Embryonic facial prominence (tissue), 1 donor: ENCODE results near the gene ACTL6B.

Experiments
- DNase-seq: peaks from one replicate; pipeline ENCODE4 v3.0.0-alpha.2; 2016; ENCODE audit errors: extremely low spot score

ACTL6B gene

DNA sequence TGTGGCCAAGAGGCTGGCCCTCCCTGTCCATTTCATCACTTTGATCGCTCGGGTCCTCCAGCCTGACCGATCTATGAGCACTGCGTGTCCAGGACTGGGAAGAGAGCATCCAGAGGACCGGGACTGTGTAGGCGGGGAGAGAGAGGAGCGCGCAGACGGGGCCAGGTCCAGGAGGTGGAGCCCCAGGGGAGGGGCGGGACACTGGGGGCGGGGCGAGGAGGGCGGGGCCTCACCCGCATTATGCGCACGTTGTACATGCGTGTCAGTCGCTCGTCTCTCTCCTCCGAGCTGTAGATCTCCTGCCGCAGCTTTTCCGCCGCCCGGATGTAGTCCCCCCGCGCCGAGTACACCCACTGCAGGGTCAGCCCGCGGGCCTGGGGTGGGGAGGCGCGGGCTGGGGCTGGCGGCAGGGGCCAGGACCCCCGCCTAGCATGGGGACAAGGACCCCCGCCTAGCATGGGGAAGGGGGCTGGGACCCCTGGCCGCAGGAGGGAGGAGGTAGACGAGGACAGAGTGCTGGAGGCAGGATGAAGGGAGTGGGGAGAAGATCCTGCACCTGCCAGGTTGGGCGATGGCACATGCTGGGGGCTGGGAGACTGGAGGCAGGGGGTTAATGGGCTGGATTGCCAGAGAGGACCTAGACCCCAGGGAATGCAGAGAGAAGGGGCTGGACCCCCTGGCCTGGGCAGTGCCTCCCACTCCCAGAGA, 29.6 kb downstream of the ACTL6B start:
- no peak for DNase-seq

DNA sequence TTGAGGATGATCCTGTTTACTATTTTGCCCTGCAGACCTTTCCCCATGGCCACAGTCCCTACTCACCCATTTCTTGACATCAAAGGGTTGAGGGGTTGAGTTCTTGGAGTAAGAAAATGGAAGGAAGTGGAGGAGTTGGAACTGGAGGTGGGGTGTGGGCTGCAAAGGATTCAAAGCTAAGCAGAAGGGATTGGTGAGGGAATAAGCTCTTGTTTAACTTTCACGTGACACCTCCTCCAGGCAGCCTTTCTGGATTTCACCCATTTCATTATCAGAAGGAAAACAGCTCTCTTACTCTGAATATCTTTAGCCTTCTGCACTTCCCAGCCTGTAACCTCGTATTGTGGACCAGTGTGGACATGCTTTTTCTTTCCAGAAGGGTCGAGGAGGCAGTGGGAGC, 30.2 kb downstream of the ACTL6B start:
- DNase-seq, result no peak

DNA sequence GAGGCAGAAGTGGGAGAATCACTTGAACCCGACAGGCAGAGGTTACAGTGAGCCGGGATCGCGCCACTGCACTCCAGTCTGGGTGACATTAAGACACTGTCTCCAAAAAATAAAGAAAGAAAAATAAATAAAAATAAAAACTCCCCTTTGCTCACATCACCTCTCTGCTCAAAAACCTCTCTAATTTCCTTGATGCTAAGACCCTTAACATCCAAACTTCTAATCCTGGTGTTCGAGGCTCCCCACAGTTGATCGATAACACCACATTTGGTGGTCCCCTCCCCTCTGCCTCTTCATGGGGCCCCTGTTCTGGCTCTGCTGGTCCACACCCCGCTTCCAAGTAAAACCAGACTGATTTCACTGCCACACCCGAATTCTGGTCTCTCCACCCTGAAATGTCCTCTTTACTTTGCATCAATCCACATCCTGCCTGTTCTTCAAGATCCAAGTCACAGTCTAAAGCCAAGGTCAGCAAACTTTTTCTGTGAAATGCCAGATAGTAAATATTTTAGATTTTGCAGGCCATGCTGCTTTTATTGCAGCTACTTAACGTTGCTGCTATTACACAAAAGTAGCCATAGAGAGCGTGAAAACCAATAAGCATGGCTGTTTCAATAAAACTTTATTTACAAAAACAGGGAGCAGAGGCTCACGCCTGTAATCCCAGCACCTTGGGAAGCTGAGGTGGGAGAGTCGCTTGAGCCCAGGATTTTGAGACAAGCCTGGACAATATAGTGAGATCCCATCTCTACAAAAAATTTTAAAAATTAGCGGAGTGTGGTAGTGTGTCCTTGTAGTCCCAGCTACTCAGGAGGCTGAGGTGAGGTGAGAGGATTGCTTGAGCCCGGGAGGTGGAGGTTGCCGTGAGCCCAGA, 32.1 kb downstream of the ACTL6B start:
- no peak for DNase-seq

DNA sequence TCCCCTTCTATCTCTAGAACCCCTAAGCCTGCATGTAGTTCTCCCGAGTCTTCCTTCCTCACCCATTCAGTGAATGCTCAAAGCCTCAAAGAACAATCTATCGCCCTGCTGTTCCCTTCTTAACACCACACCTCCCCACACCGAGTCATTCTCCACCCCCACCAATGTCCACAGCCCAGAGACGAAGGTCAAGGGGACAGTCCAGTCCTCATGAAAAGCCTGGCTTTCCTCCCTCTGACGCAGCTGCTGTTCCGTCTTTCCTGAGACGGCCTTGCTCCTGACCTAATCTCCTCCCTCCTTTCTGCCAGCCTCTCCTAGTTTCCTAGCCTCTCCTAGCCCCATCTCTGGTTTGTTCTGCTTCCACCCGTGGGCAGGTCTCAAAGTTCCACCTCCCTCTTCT, 34.7 kb downstream of the ACTL6B start:
- DNase-seq, result no peak

DNA sequence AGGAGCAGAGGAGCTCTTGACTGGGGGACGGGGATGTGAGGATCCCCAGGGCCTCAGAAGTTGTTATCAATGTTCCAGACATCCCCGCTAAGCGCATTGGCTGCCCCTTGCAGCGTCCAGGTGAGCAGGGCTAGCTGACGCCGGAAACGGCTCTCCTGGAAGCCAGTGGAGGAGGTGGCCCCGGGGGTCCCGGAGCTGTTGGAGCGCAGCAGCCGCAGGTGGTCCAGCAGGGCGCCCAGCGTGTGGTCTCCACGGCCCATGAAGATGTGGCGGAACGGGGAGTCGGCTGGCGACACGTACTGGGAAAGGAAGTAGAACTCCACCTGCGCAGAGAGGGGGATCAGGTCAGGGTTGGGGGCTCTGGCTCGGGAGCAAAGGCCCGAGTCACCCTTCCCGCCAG, 35.4 kb downstream of the ACTL6B start:
- DNase-seq, result no peak

DNA sequence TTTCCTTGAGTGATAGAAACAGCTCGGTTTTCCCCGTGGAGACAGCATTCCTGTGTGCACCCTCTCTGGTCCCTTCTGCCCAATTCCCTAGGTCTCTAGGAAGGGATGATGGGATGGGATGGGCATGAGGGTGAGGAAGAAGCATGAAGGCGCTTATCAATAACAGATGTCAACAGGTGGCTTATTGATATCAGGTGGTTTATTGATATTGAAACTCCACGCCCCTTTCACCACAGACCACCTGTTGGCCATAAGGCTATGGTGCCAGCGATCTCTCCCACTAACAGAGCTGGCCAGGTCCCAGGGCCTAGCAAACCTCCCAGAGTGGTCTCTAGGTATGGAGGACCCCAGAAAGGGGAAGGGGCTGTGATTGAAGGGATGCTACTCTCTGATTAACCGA, 36.0 kb downstream of the ACTL6B start:
- DNase-seq, result no peak

DNA sequence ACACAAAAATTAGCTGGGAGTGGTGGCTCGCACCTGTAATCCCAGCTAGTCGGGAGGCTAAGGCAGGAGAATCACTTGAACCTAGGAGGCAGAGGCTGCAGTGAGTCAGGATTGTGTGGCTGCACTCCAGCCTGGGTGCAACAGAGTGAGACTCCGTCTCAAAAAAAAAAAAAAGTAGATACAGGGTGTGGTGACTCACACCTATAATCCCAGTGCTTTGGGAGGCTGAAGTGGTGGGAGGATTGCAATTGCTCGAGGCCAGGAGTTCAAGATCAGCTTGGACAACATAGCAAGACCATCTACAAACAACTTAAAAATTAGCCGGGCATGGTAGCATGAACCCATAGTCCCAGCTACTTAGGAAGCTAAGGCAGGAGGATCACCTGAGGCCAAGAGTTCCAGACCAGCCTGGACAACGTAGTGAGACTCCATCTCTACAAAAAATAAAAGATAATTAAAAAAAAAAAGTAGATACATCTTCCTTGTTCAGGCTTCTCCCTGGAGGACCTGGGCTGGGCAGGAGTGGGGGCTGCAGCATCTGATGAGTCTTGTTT, 41.9 kb downstream of the ACTL6B start:
- no peak for DNase-seq

DNA sequence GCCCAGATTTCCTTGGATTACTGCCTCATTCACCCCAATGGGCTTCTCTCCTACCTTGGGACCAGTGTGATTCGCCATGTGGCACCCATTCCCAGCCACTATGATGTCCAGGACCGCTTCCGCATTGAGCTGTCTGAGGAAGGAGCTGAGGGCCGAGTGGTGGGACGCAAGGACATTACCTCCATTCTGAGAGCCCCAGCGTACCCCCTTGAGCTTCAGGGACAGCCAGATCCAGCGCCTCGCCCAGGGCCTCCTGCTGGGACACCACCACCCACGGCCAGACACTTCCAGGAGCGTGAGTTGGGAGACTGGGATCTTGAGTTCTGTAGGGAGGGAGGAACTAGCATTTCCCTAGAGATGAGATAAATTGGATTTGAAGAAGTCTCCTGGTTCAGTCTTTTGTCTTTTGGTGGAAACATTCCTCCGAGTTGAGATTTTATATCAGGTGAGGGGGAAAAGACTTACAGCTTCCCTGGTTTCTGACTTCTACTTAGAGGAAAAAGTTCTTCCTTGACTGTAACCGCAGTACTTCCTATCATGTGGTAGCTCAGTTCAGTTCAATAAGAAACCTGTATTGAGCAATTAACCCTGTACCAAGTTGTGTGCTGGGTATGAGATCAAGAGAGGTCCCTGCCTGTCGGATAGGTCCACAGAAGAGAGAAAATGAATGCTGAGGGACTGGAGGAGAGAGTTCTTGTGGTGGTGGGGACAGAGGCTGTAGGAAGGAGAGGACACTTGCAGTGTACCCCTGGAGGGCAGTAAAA, 42.7 kb downstream of the ACTL6B start:
- DNase-seq, result no peak

DNA sequence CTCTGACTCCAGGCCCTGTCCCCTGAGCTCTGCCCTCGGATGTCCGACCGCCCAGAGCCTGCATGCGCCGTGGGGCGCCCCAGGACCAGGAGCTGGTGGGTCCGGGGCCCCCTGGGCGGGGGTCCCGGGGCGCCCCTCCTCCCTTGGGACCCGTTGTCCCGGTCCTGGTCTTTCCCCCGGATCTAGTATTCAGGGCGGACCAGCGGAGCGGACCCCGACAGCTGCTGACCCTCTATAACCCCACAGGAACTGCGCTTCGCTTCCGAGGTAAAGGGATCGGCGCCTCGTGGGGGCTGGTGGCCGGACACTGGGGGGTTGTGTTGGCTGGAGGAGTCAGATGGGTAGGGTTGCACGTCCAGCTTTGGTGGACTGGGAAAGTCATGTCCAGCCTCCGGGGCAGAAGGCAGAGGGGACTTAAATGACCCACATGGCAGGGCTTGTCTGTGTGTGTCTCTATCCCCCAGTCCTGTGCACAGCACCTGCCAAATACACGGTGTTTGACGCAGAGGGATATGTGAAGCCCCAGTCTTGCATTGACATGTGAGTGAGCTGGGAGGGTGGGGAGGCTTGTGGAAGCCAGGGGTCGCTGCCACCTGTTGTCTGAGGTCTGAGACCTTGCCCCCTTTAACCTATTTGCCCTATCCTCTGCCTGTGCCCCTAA, 43.4 kb downstream of the ACTL6B start:
- DNase-seq, result no peak

DNA sequence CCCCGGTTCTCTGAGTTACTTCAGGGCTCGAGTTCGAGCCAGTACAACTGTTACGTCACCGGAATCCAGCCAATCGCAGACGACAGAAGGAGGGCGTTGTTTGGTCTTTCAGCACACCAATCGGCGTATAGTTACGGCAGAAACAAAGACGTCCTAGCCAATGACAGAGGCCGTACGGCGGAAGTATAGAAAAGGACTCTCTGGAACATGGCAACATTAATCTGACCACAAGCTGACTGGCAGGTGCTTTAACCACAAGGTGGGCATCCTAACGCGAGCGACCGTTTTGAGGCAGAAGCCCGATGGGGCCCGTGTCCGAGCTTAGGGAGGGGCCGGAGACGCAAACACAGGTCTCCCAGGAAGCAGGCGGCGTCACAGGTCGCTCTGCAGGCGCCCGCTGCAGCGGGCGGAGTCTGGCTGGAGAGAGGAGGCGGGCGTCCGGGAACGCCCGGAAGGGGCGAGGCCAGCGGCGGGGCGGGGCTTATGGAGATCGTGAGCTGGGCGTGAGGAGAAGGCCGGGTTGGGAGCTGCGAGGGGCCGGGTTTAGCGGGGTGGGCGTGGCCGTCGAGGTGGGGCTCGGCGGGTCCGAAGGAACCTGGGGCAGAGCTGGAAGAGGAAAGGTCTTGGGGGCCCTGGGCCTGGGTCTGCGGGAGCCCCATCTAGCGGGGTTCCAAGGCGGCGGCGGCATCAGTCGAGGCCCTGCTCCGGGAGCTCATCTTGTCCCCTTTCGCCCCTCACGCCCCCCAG, 44.1 kb downstream of the ACTL6B start, which contains the start of gene MOSPD3:
MOSPD3 (plus strand) TSS at position 558 of the 747 bp plus-strand sequence. CDS start 252 bp downstream, outside the sequence.
- DNase-seq, result peak; percentile 98

DNA sequence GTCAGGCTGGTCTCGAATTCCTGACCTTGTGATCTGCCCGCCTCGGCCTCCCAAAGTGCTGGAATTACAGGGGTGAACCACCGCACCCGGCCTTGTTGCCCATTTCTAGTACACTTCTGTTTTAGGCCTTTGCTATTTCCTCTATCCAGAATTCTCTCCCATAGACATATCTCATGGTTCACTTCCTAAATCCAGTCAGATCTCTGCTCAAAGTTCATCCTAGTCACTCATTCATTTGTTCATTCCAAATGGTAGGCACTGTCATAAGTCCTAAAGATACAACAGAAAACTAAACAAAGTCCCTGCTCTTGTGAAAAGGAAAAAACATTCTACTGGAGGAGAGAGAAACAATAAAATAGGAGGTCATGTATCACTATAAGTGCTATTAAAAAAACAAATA, 46.3 kb downstream of the ACTL6B start:
- DNase-seq, result no peak

DNA sequence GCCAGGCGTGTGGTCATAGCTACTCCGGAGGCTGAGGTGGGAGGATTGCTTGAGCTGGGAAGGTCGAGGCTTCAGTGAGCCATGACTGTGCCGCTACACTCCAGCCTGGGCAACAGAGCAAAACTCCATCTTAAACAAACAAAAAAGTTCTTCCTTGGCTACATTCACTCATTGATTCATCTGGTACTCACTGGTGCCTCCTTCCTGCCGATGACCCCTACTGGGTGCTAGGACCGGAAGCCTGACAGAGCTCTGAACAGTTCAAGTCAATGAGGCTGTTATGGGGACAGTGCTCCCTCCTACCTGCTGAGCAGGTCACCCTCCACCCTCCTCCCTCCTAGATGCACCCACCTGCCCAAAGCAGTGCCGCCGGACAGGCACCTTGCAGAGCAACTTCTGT, 49.1 kb downstream of the ACTL6B start:
- no peak for DNase-seq

DNA sequence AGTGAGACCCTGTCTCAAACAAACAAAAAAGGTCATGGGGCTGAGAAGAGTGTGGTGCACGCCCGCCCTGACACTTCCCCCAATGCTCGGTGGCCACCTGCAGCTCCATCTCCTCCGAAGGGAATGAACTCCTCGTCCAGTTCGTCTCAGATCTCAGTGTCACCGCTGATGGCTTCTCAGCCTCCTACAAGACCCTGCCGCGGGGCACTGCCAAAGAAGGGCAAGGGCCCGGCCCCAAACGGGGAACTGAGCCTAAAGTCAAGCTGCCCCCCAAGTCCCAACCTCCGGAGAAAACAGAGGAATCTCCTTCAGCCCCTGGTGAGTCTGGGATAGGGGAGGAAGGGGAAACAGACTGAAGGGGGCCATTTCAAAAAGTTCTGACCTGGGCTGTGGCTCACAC, 49.9 kb downstream of the ACTL6B start:
- DNase-seq, result no peak

DNA sequence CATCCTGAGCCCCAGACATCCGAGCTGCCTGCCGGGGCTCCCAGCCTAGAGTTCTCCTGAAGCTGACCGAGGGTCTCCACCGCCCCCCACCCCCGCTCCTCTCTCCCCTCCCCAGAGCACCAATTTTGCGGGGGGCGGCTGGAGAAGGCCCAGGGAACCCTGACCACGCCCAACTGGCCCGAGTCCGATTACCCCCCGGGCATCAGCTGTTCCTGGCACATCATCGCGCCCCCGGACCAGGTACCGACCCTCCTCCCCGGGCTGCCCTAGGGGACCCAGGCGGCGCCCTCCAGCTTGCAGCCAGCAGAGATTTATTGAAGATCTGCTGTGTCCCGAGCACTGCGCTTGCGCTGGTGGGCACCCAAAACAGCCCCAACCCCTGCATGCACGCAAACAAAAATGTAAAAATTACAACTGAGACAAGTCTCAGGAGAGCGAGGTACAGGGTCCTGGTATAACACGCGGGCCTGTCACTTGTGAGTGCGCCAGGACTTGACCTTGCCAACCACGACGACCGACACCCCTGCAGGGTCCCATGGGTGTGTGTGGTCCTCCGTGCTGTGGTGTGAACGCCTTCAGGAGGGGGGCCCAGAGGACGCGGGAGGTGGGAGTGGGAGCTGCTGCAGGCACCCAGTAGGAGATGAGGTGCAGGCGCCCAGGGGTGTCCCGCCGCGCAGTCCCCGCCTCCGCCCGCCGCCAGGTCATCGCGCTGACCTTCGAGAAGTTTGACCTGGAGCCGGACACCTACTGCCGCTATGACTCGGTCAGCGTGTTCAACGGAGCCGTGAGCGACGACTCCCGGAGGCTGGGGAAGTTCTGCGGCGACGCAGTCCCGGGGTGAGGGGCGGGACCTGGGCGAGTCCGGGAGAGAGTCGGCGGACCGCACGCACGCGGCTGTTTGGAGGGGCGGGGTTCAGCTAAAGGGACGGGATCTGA, 51.0 kb downstream of the ACTL6B start:
- DNase-seq, result no peak

DNA sequence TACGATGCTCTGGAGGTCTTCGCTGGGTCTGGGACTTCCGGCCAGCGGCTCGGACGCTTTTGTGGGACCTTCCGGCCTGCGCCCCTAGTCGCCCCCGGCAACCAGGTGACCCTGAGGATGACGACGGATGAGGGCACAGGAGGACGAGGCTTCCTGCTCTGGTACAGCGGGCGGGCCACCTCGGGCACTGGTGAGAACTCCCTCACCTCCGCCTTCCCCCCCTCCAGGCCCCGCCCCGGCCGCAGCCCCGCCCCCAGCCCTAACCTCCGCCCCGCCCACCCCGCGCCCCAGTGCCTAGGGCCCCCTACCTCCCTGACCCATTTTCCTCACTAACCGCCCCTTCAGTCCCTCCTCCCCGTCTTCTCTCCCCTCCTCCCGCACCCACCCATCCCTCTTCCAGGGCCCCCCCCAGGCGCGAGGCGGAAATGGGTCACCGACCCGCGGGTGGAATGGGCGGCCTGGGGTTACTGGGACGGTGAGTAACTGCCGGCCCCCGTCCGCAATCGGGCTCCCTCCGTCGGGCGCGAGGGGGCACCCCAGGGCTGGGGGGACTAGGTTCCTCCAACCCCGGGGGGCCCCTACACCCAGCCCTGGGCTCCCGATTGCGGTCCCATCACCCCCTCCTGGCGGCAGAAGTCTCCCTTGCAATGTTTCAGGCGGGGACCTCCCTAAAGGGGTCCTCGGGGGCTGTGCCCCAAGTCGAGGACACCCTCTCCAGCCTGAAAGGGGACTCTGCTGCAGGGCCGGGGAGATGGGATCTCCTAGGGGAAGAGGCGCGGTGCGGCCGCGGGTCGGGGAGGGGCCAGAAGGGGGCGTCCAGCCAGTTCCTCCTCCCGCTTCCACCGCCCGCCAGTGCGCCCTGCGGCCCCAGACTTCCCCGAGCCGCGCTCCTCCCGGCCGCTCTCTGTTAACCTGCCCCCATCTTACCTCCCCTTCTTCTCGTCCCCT, 51.9 kb downstream of the ACTL6B start:
- peak; percentile 49 for DNase-seq

DNA sequence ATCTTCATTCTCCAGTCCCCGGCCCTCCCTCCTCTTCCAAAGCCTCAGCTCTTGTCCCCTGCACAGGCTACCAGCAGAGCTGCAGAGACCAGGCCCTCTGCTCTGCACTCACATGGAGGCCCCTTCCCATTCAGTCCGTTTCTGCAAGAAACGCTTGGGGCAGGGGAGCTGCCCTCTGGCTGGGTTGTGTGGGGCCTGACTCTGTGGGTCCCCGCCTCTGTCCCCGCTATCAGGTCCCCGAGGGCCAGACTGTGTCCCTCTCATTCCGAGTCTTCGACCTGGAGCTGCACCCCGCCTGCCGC, 52.6 kb downstream of the ACTL6B start:
- DNase-seq, result no peak

DNA sequence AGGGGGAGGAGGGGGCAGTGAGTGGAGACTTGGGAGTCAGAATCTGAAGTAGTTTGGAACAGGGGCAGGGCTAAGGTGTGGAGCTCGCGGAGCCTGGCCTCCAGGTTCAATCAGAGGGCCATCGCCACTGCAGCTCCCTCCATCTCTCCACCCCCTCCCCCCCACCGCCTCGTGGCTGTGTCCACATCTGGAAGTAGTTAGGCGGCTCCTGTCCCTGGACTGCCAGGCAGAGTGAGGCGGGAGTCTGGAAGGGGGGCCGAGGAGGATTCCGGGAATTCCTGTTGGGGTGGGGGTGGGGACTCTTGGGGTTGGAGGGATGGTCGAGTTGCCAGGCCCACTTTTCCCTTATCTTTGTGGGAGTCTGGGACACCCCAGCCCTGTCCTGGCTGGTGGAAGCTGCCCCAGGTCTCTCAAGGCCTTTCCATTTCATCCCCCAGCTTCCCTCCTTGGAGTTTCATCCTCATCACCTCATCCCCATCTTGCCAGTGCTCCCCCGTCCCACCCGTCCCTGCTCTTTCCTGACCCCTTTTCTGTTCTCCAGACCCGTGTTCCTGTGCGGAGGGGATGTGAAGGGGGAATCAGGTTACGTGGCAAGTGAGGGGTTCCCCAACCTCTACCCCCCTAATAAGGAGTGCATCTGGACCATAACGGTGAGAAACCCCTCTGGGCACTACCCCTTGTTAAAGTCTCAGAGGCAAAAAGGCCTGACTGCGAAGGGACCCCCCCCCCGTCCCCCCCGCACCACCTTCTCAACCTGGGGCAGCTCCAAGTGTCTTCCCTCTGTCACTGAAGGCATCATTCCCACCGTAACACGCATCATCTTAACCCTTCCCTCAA, 53.1 kb downstream of the ACTL6B start:
- DNase-seq, result peak; percentile 73

DNA sequence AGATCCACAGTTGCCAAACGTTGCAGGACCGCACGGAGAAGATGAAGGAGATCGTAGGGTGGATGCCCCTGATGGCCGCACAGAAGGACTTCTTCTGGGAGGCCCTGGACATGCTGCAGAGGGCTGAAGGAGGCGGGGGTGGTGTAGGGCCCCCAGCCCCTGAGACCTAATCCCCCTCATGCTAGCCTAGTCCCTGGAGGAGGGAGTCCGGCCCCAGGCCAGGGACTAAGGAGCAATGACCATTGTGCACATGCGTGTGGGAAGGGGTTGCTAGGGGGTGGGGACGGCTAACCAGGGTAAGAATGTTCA, 55.6 kb downstream of the ACTL6B start:
- DNase-seq, result no peak
